ENCODE results near the gene PRKD3. TPM values are rescaled to one million over a fixed set of nuclear protein-coding genes. Genes with fewer than 3 reads are reported as not detected.

PRKD3 gene
- total RNA-seq: 13.1 TPM

DNA sequence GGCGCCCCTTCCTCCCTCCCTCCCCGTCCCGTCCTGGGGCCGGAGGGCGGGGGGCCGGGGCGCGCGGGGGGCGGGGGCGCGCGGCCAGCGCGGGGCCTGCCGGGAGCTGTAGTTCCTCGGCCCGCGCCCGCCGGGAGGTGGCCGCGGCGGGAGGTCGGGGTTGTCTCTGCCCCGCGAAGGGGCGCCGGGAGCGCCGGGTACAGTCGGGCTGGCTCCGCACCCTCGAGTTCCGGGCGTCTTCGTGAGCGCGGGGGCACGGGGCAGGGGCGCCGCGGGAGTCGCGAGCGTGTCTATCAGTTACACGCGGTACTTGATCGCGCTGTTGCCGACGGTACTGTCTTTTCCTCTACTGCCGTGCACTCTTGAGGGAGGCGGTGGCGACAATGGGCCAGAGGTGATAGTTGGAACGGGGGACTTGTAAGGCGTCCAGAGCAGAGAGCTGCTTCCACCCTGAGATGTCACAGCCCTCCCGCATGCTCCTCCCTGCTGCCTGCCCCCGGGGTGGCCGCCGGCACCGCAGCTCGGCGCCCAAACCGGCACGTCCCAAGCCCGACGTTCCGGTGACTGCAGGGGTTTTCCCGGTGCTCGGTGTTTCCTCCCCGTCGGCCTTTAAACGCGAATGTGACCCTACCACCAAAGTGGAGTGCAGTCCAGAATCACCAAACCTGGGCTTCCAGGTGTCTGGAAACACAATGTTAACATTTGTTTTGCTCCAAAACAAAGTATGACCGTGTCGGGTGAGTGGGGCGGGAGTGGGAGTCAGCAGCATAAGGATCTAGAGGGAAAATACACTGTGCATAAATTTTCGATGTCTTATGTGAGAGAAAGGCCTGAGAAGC, at the start of gene PRKD3:
TSS of gene PRKD3 (minus strand) at position 48 of the 839 bp plus-strand sequence. CDS start 8,309 bp downstream, outside the sequence.
- ATAC-seq (peak; percentile 91), DNase-seq (ENCODE audit: low spot score) (peak; percentile 81)

DNA sequence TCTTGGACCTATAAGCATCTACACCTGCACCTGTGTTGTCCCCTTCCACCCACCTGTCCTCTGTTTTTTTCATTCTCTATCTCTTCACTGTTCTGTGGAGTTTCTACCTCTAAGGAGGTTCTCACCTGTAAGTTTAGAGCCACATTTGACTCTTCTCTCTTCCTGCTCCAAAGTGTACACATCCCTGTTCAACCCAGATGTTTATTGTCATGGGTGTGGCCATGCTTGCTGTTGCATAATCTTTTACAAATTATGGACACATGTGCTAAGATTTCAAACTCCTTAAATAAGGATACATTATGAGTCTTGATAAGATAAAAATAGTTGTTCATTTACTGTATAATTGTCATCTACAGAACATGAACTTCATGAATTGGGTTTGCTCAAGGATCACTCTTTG, 47.4 kb upstream of the PRKD3 start:
- DNase-seq (ENCODE audit: low spot score) (no peak), ATAC-seq (no peak)

DNA sequence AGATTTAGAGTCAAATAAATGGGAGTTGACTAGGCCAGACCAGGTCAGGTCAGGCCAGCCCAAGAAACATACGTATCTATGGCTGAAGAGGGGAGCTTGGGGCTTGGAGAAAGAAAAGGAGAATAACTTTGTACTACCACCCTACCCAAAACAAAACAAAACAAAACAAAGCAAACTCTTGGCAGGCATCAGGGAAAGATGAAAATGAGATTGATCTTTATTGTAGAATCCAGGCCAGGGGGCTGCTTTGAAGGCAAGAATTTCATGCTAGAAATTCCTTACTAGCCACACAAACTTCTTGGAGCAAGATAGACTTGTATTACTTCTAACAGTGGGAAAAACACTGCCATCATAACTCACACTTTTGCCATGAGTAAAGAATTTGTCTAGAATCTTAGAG, 46.0 kb upstream of the PRKD3 start:
- ATAC-seq: no peak
- DNase-seq (ENCODE audit: low spot score): no peak

DNA sequence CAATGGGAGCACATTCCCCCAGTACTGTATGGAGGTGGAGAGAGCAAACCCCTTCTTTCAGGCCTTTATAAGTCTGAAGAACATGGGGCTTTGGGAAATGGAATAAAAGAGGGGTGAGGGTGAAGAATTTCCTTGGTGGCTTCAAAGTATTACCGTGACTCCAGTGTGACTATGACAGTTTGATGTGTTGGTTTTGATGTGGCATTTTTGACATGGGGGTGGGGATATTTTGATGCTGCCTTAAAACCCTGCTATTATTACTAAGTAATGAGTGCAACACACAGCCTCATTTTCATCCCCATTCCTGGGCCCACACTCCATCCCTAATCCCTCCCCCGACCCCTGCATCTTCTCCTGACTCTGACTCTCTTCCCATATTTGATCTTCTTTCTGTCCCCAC, 43.4 kb upstream of the PRKD3 start:
- DNase-seq (ENCODE audit: low spot score): no peak
- ATAC-seq: no peak

DNA sequence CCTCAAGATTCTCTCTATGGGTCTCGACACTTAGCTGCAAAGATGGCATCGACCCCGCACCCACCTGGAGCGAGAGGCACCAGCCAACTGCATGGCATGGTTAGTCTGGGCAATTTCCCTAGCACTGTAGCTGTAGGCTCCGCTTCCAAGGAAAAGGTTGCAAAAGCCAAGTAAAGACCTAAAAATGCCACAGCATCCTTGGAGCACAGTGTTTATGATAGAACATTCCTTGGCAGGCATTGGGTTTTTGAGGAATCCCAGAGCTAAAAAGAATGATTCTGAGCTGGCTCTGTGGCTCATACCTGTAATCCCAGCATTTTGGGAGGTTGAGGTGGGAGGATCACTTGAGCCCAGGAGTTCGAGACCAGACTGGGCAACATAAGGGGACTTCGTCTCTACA, 42.7 kb upstream of the PRKD3 start:
- ATAC-seq (no peak), DNase-seq (ENCODE audit: low spot score) (no peak)

DNA sequence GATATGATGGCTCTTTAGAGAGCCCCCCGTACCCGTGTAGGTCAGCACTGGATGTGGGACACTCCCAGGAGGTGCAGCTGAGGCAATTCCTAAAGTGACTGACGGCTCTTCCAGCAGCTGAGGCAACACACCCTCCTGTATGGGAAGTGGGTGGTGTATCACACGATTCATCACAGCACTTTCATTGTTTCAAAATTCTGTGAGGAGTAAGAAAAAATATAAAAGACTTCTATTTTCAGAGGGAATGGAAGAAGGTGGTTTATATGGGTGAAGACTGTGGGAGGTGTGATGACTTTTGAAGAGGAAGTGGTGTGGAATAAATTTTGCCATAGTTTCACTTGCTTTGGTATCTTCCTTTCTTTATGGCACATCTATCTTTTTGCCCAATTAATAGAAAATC, 42.1 kb upstream of the PRKD3 start:
- no peak for DNase-seq (ENCODE audit: low spot score)
- no peak for ATAC-seq

DNA sequence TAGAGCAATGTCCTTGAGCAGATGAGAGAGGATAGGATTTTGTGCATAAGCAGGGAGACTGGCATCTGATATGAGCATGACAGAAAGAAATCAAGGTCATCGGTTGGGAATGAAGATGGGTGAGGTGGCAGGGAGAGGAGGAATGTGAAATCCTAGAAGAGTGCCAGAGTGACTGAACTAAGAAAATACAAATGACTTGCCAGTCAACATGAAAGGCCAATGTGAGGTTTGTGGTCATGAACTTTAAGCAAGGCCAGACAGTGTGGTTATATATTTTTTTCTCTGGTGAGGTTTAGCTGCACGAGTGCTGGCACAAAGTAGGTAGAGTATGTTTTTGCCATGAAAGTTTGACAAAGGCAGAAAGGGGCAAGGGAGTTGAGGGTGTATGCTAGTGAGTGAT, 41.0 kb upstream of the PRKD3 start:
- ATAC-seq: no peak
- no peak for DNase-seq (ENCODE audit: low spot score)

DNA sequence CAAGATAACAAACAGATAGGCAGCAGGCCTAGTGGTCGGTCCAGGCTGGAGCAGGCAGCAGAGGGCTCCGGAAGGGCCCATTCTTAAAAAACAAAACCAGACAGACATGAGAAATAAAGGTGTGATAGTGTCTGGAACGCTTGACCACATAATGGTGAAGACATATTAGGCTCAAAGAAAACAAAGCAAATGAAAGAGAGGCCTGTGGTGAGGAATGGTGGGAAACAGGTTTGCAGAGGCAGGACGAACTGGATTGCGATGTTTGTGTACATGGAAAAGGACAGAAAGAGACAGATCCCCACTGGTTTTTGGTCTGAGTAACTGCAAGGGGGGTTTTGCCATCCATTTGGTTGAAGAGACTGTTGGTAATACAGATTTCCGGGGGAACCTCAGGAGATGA, 39.7 kb upstream of the PRKD3 start:
- ATAC-seq (no peak), DNase-seq (ENCODE audit: low spot score) (no peak)

DNA sequence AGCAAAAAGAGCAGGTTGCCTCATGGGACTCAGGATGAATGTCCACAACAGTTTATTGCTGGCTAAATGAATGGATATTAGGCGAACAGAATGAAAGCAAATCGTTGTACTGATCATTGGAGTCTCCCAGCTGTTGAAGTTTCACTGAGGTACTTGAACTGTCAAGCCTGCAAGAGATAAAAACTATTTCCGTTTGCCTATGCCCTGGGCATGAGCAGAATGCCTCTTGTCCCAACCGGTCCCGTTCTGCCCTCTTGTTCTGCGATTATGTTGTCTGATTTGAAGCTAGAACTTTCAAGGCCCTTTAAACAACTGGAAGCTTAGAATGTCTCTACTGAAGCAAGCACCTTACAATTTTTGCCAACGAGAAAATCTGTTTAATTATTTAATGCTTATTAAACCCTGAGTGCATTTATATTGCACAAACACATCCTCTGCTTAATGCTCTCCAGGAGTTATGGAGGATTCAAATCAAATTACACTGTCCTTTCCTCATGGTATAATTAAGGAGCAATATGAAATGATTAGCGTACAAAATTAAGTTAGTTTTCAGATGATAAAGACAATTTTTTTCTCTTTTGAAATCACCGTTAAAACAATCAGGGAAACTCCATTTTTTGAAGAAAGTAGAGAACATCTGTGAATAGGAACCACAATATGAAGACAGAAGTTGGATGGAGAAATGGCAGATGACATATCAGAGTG, 37.5 kb upstream of the PRKD3 start:
- no peak for DNase-seq (ENCODE audit: low spot score)
- ATAC-seq: no peak

DNA sequence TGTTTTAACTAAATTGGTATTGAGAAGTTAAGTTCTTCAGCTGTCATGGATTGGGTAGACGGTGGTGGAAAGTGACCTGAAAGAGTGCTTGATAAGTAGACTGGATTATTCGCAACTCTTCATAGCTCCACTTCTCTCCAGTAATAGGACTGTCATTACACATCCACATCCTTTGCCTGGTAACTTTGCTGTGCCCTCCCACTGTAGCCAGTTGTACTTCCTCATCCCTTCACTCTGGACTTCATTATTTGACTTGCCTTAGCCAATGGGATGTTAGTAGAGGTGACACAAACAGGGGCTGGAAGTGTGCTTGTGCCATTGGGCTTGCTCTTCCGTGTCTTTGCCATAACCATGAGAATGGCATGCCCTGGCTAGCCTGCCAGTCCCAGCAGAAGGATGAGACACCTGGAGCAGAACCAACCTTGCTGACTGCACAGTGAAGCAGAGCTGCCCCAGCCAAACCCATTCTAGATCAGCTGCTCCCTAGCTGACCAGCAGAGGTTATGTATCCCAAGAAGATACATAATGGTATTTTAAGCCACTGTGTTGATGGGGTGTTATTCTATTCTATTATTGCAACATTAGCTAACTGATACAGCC, 36.7 kb upstream of the PRKD3 start:
- ATAC-seq: no peak

DNA sequence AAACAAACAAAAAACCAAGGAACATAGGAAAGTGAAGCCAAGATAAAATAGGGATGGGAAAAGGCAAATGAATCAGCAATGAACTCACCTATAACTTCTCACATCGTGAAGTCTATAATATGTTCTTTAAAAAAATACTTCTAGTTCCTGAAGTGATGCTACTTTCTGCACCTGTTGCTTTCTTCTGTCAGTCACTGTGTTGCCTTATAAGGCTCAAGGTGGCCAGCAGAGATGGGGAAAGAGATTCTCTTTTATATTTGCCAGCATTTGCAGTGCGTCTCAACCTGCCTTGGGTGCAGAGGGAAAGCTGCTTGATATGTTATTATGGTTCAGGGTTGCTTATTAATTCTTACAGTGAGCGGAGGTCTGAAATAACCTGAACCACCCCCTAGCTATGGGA, 33.8 kb upstream of the PRKD3 start:
- no peak for ATAC-seq

More for the DNA sequence above, 36.7 kb upstream of the PRKD3 start:
- DNase-seq (ENCODE audit: low spot score): no peak

DNA sequence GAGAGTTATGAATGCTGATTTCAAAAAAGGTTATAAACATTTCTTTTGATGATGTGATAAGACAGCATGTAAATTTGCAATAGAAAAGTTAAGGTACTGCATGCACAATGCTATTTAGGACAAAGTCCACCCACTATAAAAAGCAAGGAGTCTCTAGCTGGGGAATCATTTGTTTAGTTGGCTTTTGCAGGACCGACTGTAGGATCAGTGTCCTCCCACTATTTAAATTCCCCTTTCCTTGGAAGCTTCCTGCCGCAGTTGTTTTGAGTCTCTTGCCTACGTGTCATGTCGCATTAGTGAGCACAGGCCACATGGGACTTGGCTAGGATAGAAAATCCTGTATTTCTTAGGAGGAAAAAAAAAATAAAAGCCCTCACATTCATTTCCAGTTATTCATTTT, 32.9 kb upstream of the PRKD3 start:
- no peak for DNase-seq (ENCODE audit: low spot score)

More for the DNA sequence above, 33.8 kb upstream of the PRKD3 start:
- DNase-seq (ENCODE audit: low spot score): no peak

DNA sequence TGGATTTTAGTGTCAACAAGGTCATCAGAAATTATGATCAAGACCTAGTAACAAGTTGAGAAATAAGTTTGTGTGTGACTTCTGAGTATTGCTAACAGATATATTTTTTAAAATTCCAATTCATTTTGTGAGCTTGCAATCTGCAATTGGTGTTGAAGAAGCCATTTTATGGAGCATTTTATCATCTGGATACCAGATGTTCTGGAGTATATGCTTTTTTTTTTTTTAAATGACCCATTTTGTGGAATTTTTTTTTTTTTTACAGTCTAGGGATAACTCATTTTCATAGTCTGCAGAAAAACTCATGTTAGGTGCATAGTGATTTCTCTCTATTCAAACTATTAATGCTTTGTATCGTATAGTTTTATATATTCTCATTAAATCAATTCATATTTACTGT, 32.4 kb upstream of the PRKD3 start:
- DNase-seq (ENCODE audit: low spot score) (no peak), ATAC-seq (no peak)

More for the DNA sequence above, 32.9 kb upstream of the PRKD3 start:
- no peak for ATAC-seq

DNA sequence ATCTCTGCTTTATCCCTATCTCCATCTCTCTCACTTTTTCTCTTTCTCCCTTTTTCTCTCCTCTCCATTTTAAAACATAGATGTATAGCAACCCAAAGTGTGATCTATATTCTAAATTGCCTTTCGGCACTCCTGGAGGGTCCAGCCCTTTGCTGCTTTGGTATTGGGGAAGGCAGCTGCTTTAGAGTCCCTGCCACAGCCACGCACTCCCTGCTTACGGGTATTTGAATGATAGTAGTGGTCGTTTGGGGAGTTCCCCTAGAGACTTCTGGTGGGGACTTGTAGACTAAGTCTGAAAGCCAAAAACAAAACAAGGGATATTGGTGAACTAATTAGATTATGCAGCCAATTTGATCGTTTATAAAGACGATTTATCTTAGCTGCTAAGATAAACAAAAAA, 31.7 kb upstream of the PRKD3 start:
- no peak for DNase-seq (ENCODE audit: low spot score)
- ATAC-seq: no peak

DNA sequence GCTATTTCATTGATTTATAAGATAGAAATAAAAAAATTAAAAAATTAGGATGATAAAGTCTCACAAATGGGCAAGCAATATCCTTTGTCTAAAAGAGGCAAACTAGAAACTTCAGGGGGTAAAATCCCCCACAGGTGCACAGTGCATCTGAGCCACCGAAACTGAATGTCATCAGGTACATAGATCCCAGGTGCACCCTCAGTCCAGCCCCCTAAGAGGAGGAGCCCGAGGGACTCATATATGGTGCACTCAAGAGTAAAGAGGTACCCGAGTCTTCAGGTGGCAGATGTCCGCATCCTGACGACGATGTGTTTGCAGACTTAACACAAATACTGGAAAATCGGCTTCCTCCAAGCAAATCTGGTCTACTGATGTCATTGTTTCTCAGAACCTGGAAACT, 31.1 kb upstream of the PRKD3 start:
- no peak for ATAC-seq
- no peak for DNase-seq (ENCODE audit: low spot score)

DNA sequence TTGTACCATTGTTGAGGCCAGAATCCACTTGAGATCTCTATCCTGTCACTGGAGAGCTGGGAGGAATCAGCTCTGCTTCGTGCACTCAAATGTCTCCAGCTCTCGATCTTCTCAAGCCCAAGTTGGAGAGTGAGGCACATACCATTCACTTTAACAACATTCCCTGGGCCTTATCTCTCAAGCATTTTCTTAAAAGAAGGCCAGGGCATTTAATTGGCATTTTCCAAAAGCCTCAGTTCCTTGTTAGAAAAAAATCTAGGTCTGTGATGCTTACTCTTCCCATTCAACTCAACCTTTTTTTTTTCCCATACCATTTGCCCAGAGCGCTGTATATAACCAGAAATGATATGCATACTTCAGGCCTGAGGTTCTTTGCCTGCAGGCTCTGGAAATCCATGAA, 29.9 kb upstream of the PRKD3 start:
- DNase-seq (ENCODE audit: low spot score) (no peak), ATAC-seq (no peak)

DNA sequence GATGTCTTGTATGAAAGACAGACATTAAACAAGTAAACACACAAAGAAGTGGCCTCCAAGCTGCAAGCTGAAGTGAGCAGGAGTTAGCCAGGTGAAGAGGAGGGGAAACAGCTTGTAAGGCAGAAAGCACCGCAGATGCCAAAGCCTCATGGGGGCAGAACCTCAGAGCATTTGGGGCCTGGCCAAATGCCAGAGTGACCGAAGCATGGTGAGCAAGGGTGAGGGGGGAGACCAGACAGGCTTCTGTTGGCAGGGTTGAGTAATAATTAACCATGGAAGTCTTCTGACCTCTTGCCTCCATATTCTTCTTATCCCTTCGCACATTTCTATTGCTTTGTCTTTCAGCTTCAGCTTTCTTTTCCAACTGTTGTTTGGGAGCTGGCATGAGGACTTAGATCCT, 25.4 kb upstream of the PRKD3 start:
- no peak for ATAC-seq
- no peak for DNase-seq (ENCODE audit: low spot score)

DNA sequence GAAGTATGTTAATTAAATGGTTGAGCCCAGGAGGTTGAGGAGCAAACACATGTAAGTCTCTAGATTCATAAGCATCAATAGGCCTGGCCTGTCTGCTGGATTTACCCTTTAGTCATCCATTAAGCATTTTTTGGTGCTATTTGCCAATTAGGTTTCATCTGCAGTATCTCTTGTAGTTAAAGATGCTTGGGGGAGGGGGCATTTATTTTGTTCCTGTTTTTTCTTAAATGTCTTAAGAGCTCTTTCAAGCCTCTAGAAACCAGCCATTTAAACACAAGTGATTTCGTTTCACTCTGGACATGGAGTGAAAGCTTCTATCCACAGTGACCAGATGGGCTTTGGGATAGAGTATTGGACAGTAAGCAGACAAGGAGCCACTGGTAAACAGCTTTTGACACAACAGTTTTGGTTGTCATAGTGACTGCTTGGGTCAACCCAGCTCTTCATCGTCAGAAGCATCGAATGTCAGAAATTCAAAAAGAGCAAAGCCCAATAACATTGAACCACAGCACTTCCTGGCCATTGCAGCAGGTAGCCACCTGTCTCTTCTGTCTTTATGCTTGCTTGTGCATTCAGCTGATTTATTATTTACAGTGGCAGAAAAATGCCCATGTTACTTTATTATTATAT, 24.7 kb upstream of the PRKD3 start:
- no peak for DNase-seq (ENCODE audit: low spot score)
- no peak for ATAC-seq

DNA sequence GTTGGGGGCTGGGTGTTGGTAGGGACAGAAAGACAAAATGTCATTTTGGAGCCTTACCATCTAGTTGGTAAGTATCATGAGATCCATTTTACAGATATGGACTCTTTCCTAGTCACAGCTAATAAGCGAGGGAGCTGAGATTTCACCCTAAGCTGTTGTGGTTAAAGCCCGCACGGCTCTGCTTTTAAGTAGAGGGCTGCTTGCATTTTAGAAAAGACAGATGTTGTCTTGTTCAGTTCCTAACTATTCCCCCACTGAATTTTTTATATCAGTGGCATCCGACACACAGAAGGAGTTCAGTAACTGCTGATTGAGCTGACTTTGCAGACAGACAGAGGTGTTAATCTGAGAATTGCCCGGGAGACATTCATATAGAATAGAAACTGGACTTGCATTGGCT, 23.5 kb upstream of the PRKD3 start:
- ATAC-seq (no peak), DNase-seq (ENCODE audit: low spot score) (no peak)

DNA sequence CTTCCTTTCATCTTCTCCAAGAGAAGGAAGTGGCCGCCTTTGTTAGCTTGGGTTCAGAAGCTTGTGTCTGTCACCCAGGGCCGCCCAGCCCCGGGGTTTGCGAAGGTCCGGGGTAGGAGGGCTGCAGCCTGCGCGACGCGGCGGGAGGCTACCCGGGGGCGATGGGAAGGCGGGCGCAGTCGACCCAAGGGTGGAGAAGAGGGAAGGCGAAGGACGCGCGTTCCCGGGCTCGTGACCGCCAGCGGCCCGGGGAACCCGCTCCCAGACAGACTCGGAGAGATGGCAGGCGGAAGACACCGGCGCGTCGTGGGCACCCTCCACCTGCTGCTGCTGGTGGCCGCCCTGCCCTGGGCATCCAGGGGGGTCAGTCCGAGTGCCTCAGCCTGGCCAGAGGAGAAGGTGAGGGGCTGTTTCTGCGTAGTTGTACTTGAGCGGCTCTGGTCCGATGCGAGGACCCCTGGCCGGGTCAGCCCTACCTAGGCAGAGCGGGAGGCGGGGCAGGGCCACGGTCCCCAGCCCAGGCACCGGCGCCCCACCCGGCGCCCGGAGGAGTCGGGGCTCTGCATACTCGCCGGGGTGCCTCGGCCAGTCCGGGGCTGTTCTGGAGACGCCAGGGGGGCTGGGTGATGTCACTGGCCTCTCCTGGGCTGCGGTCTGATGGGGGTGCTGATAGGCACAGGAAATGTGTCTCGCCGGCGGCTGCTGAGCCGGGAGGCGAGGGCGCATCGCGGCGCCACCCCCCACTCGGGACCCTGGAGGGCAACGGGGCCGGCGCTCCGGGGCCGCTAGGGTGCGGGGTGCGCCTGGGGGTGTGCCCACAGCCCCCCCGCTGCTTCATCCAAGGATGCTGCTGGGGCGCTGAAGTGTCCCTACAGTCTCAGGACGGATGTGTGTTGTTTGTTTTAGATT, 20.1 kb upstream of the PRKD3 start, which contains the start of gene QPCT:
TSS of gene QPCT (plus strand) at position 178 of the 909 bp plus-strand sequence. CDS start at position 280, 102 bp downstream.
- peak; percentile 76 for ATAC-seq

More for the DNA sequence above, 20.1 kb upstream of the PRKD3 start, which contains the start of gene QPCT:
- DNase-seq (ENCODE audit: low spot score): peak; percentile 52
